ENCODE results near the gene IGSF6.
"Not testable (repeated sequence)": the region's sequence is repeated elsewhere in the genome, so short reads cannot be mapped to it uniquely, and the experiment has no call there.

DNA sequence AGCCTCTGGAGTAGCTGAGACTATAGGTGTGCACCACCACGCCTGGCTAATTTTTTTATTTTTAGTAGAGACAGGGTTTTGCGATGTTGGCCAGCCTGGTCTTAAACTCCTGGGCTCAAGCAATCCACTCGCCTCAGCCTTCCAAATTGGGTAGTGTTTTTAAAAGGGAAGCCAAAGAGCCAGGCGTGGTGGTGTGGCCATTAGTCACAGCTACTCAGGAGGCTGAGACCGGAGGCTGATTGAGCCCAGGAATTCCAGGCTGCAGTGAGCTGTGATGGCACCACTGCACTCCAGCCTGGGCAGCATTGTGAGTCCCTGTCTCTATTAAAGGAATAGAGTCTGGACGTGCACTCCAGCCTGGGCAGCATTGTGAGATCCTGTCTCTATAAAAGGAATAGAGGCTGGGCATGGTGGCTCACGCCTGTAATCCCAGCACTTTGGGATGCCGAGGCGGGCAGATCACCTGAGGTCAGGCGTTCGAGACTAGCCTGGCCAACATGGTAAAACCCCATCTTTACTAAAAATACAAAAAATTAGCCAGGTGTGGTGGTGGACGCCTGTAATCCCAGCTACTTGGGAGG lies 2.5 kb downstream of the IGSF6 start:
- TF ChIP-seq, protein P1, sequence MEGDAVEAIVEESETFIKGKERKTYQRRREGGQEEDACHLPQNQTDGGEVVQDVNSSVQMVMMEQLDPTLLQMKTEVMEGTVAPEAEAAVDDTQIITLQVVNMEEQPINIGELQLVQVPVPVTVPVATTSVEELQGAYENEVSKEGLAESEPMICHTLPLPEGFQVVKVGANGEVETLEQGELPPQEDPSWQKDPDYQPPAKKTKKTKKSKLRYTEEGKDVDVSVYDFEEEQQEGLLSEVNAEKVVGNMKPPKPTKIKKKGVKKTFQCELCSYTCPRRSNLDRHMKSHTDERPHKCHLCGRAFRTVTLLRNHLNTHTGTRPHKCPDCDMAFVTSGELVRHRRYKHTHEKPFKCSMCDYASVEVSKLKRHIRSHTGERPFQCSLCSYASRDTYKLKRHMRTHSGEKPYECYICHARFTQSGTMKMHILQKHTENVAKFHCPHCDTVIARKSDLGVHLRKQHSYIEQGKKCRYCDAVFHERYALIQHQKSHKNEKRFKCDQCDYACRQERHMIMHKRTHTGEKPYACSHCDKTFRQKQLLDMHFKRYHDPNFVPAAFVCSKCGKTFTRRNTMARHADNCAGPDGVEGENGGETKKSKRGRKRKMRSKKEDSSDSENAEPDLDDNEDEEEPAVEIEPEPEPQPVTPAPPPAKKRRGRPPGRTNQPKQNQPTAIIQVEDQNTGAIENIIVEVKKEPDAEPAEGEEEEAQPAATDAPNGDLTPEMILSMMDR (IDR thresholded peaks at IDR 0.05; ENCODE audit: poor library complexity, severe bottlenecking), result not testable (repeated sequence)
- not testable (repeated sequence) for TF ChIP-seq EZH2 (IDR thresholded peaks at IDR 0.05; ENCODE audit: borderline replicate concordance, insufficient read depth, low read length, poor library complexity, severe bottlenecking)

All from neural cell (in vitro differentiated cells).